Ovary (tissue), 9 donors: ENCODE measurements around the gene NDUFB11. TPM values are rescaled to one million over a fixed set of nuclear protein-coding genes. Genes with fewer than 3 reads are reported as not detected.
"Not testable (repeated sequence)": the region's sequence is repeated elsewhere in the genome, so short reads cannot be mapped to it uniquely, and the experiment has no call there.

ENCODE experiments used
- DNase-seq, 5 donors: peaks; one replicate each; pipeline ENCODE4 v3.0.0-alpha.2; 2019 to 2020
- H3K27ac ChIP-seq, 2 donors: fragments of 200-600 bp; one replicate each; pipeline versions ENCODE4 v1.5.1 to v1.8.0; 2019 to 2022
- H3K27me3 ChIP-seq: fragments of 200-600 bp; one replicate; pipeline ENCODE4 v1.8.0; 2022
- H3K36me3 ChIP-seq: fragments of 200-600 bp; sonication (generic); one replicate; pipeline ENCODE4 v1.5.1; 2019
- H3K4me1 ChIP-seq: one replicate; pipeline ENCODE4 v1.8.1; 2013; ENCODE audit warnings: mild to moderate bottlenecking, moderate library complexity; ENCODE audit not compliant: insufficient read depth
- H3K4me3 ChIP-seq: fragments of 200-600 bp; sonication (generic); one replicate; pipeline ENCODE4 v1.5.1; 2017
- H3K9me3 ChIP-seq, 2 donors: fragments of 200-600 bp in 1 of 2; sonication (generic) in 1 of 2; one replicate each; pipeline versions ENCODE4 v1.5.1 to v1.8.1; 2013 to 2019; ENCODE audit warnings: mild to moderate bottlenecking in 1 of 2, moderate library complexity in 1 of 2
- EP300 ChIP-seq: sonication (generic); formaldehyde crosslinking; IDR thresholded peaks from one replicate; pipeline ENCODE4 v1.6.1; 2017; ENCODE audit warnings: antibody characterized with exemption
- POLR2A ChIP-seq: fragments of 450-650 bp; IDR thresholded peaks from one replicate; pipeline ENCODE4 v1.6.1; 2017; ENCODE audit warnings: antibody characterized with exemption, mild to moderate bottlenecking, moderate library complexity
- WGBS, 3 donors: extraction: QIAGEN DNeasy Blood & Tissue Kit in 1 of 3; methylation state at CpG; one replicate each; pipeline versions ENCODE4 v1.1.5 to v1.1.7; 2013 to 2017; 5-methylcytosine and 5-hydroxymethylcytosine counted together
- intact Hi-C, 4 donors: fragments of 100-400 bp; cut with DNase I; formaldehyde crosslinking; loops; one replicate each; pipeline versions ENCODE4 v1.11.0 to v1.15.1; 2022 to 2023
- polyA plus RNA-seq, 2 donors: library from polyadenylated mRNA; stranded (reverse); fragments of 200-250 nt in 1 of 2; fragments of 350-450 nt in 1 of 2; fragmentation: Illumina TruSeq in 1 of 2; extraction: RNeasy Lipid Tissue Mini Kit (QIAGEN cat#74804) in 1 of 2; gene quantifications; one replicate each; pipeline ENCODE4 v1.2.3, GENCODE V29; 2013 to 2014
- total RNA-seq, 7 donors: library from RNA; depleted of rRNA in 2 of 7; stranded (reverse); fragments of >200 nt in 2 of 7; fragmentation: NEBNext Ultra II Directional in 3 of 7; extraction: Animal tissue kit (Norgen Biotek cat#: 25700) in 3 of 7; gene quantifications; one replicate each; pipeline versions ENCODE4 v1.1.0 to v1.2.4, GENCODE V29; 2016 to 2023
- TF ChIP-seq, protein P1 (sequence below), 3 donors: fragments of 450-650 bp in 2 of 3; fragments of 200-600 bp in 1 of 3; IDR thresholded peaks; one replicate each; pipeline versions ENCODE4 v1.5.1 to v1.8.0; 2016 to 2022; ENCODE audit warnings: antibody characterized with exemption in 3 of 3, mild to moderate bottlenecking in 1 of 3
- donor health status: DM: no; HTN: no; CAD: no; lungs with moderate emphysema.
- donor health status: DM: no; HTN: no; CAD: no.
- donor health status: Bipolar disorder and iron deficiency.
- donor health status: DM: yes; HTN: yes; CAD: no.
- donor health status: DM: no; HTN: no; CAD: no.
- donor health status: DM: yes; HTN: yes; CAD: no.

Gene NDUFB11
- total and polyA plus RNA-seq, 9 donors = 33.9 to 82.0 (median 44.6) TPM

GRCh38 chrX:47129157-47129898 lies 15.2 kb downstream of the NDUFB11 start:
- Histone ChIP-seq H3K36me3 (no peaks in the 10 kb centered on the region), H3K4me3 (peak overlapping the region; percentile 45), H3K27ac (peak overlapping the region in 1 of 2 donors; percentile 59), H3K27me3 (no peaks in the 10 kb centered on the region), H3K4me1 (no peaks in the 10 kb centered on the region), H3K9me3 (no peaks in the 10 kb centered on the region)
- intact Hi-C loops = no loop called here
- peak; percentile 85 to 95 (median 90) for DNase-seq
- 26 to 43% (median 37%) methylated on average over 31 of the region's 31 CpGs for WGBS, 3 donors
- peak; percentile 36 for TF ChIP-seq POLR2A
- no peak for TF ChIP-seq EP300

GRCh38 chrX:47124466-47124865 lies 20.0 kb downstream of the NDUFB11 start:
- H3K27ac ChIP-seq, H3K9me3 ChIP-seq, H3K27me3 ChIP-seq, H3K4me1 ChIP-seq, intact Hi-C loops, H3K4me3 ChIP-seq, DNase-seq, H3K36me3 ChIP-seq: not testable (repeated sequence)
- 77 to 83% (median 79%) methylated on average over 3 of the region's 3 CpGs for WGBS, 3 donors

DNA sequence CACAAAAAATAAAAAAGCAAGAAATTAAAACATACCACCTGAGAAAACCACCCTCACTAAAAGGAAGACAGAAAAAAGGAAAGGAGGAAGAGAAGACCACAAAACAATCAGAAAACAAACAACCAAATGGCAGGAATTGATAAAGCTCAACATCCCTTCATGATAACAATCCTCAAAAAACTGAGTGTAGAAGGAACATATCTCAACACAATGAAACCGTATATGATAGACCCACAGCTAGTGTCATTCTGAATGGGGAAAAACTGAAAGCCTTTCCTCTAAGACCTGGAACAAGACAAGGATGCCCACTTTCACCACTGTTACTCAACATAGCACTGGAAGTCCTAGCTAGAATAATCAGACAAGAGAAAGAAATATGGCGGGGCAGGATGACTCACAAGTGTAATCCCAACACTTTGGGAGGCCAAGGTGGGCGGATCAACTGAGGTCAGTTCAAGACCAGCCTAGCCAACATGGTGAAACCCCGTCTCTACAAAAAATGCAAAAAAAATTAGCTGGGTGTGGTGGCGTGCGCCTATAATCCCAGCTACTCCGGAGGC lies 27.9 kb downstream of the NDUFB11 start:
- H3K4me3 ChIP-seq, H3K36me3 ChIP-seq, H3K27me3 ChIP-seq, DNase-seq, H3K9me3 ChIP-seq, H3K27ac ChIP-seq, intact Hi-C loops, H3K4me1 ChIP-seq: not testable (repeated sequence)
- 87 to 89% (median 89%) methylated on average over 7 of the region's 7 CpGs for WGBS, 3 donors

DNA sequence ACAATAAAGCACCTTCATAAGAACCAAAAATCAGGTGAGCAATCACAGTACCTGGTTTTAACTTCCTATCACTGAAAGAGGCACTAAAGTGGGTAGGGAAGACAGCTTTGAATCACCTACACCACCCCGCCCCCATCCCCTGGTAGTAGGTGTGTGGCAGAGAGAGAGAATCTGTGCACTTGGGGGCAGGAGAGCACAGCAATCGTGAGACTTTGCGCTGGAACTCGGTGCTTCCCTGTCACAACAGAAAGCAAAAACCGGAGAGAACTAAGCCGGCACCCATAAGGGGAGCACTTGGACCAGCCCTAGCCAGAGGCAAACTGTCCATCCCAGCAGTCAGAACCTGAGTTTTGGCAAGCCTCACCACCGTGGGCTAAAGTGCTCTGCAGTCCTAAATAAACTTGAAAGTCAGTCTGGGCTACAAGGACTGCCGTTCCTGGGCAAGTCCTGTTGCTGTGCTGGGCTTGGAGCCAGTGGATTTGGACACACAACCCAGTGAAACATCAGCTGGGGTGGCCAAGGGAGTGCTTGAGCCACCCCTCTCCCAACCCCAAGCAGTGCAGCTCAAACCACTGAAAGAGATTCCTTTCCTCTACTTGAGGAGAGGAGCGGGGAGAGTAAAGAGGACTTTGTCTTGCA lies 32.1 kb downstream of the NDUFB11 start:
- H3K4me1 ChIP-seq = no peaks in the 10 kb centered on the region
- intact Hi-C loops = no loop called here
- DNase-seq = no peak
- H3K27me3 ChIP-seq = no peaks in the 10 kb centered on the region
- H3K4me3 ChIP-seq = no peak overlapping the region
- TF ChIP-seq EP300 (no peak), POLR2A (no peak)
- TF ChIP-seq, protein P1, sequence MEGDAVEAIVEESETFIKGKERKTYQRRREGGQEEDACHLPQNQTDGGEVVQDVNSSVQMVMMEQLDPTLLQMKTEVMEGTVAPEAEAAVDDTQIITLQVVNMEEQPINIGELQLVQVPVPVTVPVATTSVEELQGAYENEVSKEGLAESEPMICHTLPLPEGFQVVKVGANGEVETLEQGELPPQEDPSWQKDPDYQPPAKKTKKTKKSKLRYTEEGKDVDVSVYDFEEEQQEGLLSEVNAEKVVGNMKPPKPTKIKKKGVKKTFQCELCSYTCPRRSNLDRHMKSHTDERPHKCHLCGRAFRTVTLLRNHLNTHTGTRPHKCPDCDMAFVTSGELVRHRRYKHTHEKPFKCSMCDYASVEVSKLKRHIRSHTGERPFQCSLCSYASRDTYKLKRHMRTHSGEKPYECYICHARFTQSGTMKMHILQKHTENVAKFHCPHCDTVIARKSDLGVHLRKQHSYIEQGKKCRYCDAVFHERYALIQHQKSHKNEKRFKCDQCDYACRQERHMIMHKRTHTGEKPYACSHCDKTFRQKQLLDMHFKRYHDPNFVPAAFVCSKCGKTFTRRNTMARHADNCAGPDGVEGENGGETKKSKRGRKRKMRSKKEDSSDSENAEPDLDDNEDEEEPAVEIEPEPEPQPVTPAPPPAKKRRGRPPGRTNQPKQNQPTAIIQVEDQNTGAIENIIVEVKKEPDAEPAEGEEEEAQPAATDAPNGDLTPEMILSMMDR (IDR thresholded peaks at IDR 0.05) = no peak
- 59 to 72% (median 59%) methylated on average over 8 to 9 of the region's 9 CpGs for WGBS, 3 donors
- no peak overlapping the region for H3K27ac ChIP-seq
- no peaks in the 10 kb centered on the region for H3K36me3 ChIP-seq
- H3K9me3 ChIP-seq = no peaks in the 10 kb centered on the region

- H3K27ac ChIP-seq, intact Hi-C loops, H3K4me3 ChIP-seq, DNase-seq, H3K27me3 ChIP-seq, H3K36me3 ChIP-seq, H3K4me1 ChIP-seq, H3K9me3 ChIP-seq: not testable (repeated sequence)
- 94 to 95% (median 95%) methylated on average over 25 to 40 of the region's 40 CpGs for WGBS, 3 donors
Observed at GRCh38 chrX:47110936-47111615, 33.4 kb downstream of the NDUFB11 start.

DNA sequence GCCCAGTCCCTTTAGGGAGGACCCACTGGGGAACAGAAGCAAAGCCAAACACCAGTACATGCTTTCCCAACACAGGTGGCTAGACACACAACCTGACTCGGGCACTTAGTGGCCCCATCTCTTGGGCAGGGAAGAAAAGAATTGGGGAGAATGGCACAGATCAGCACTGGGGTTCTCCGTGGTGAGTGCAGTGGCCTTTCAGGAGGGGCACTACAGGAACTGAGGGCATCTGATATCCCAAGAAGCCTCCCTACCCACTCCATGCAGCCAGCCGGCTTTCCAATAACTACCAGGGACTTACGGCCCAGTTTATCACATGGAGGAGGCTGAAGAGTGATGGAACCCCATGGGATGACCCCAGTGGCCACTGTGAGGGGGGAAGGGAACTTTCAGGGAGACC lies 43.3 kb downstream of the NDUFB11 start:
- Histone ChIP-seq H3K4me3 (no peak overlapping the region), H3K9me3 (no peaks in the 10 kb centered on the region), H3K27me3 (no peaks in the 10 kb centered on the region), H3K4me1 (no peaks in the 10 kb centered on the region), H3K27ac (no peak overlapping the region), H3K36me3 (no peaks in the 10 kb centered on the region)
- intact Hi-C loops = no loop called here
- TF ChIP-seq, protein P1 (IDR thresholded peaks at IDR 0.05) = no peak
- TF ChIP-seq POLR2A (no peak), EP300 (no peak)
- no peak for DNase-seq
- 72 to 75% (median 73%) methylated on average over 4 of the region's 4 CpGs for WGBS, 3 donors
